ENCODE measurements around the gene N4BP2L2. TPM values are rescaled to one million over a fixed set of nuclear protein-coding genes. Genes with fewer than 3 reads are reported as not detected.

The N4BP2L2 gene
- total RNA-seq, 1 donor from 2014 or later: 153 TPM

GRCh38 chr13:32447894-32448623, 90.5 kb downstream of the N4BP2L2 start:
- Histone ChIP-seq H3K36me3 (no peaks in the 10 kb centered on the region), H3K27me3 (no peaks in the 10 kb centered on the region), H3K4me1 (peaks cover 21% of the 10 kb centered on the region), H3K4me3 (no peak overlapping the region), H3K79me2 (ENCODE audit: low read depth) (no peaks in the 10 kb centered on the region), H2AFZ (replicated peaks) (no peak overlapping the region), H3K27ac (no peak overlapping the region), H3K4me2 (peak overlapping the region; percentile 40), H3F3A (ENCODE audit: low read depth) (peaks cover 23% of the 10 kb centered on the region), H3K9me3 (ENCODE audit: low read depth) (no peaks in the 10 kb centered on the region), H4K20me1 (ENCODE audit: low read depth) (peaks cover 7% of the 10 kb centered on the region), H3K9ac (no peak overlapping the region)
- no peak overlapping the region for H3K27ac Mint-ChIP-seq
- no peaks in the 10 kb centered on the region for H3K36me3 Mint-ChIP-seq
- DNase-seq (ENCODE audit: low spot score): no peak
- no peaks in the 10 kb centered on the region for H3K27me3 Mint-ChIP-seq (ENCODE audit: insufficient read depth, low read depth)
- H3K4me3 Mint-ChIP-seq: no peak overlapping the region
- peaks cover 2% of the 10 kb centered on the region for H3K9me3 Mint-ChIP-seq
- TF ChIP-seq, protein P1, sequence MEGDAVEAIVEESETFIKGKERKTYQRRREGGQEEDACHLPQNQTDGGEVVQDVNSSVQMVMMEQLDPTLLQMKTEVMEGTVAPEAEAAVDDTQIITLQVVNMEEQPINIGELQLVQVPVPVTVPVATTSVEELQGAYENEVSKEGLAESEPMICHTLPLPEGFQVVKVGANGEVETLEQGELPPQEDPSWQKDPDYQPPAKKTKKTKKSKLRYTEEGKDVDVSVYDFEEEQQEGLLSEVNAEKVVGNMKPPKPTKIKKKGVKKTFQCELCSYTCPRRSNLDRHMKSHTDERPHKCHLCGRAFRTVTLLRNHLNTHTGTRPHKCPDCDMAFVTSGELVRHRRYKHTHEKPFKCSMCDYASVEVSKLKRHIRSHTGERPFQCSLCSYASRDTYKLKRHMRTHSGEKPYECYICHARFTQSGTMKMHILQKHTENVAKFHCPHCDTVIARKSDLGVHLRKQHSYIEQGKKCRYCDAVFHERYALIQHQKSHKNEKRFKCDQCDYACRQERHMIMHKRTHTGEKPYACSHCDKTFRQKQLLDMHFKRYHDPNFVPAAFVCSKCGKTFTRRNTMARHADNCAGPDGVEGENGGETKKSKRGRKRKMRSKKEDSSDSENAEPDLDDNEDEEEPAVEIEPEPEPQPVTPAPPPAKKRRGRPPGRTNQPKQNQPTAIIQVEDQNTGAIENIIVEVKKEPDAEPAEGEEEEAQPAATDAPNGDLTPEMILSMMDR (IDR thresholded peaks at IDR 0.05): no peak
- no peak for TF ChIP-seq EZH2 (IDR thresholded peaks at IDR 0.05)
- no peak for TF ChIP-seq EZH2phosphoT487 (IDR thresholded peaks at IDR 0.05)
- peaks cover 17% of the 10 kb centered on the region for H3K4me1 Mint-ChIP-seq

- H3K27ac Mint-ChIP-seq: no peak overlapping the region
- H2AFZ ChIP-seq (replicated peaks): no peak overlapping the region
- peaks cover 7% of the 10 kb centered on the region for H4K20me1 ChIP-seq (ENCODE audit: low read depth)
- peaks cover 2% of the 10 kb centered on the region for H3K36me3 Mint-ChIP-seq
- DNase-seq (ENCODE audit: low spot score): no peak
- no peak overlapping the region for H3K9ac ChIP-seq
- H3K27me3 ChIP-seq: no peaks in the 10 kb centered on the region
- peaks cover 2% of the 10 kb centered on the region for H3K9me3 Mint-ChIP-seq
- H3K9me3 ChIP-seq (ENCODE audit: low read depth): no peaks in the 10 kb centered on the region
- H3F3A ChIP-seq (ENCODE audit: low read depth): peaks cover 23% of the 10 kb centered on the region
- peaks cover 17% of the 10 kb centered on the region for H3K4me1 Mint-ChIP-seq
- H3K36me3 ChIP-seq: no peaks in the 10 kb centered on the region
- H3K4me2 ChIP-seq: peak overlapping the region; percentile 40
- H3K79me2 ChIP-seq (ENCODE audit: low read depth): no peaks in the 10 kb centered on the region
- H3K27me3 Mint-ChIP-seq (ENCODE audit: insufficient read depth, low read depth): no peaks in the 10 kb centered on the region
- H3K4me1 ChIP-seq: peaks cover 21% of the 10 kb centered on the region
- no peak overlapping the region for H3K27ac ChIP-seq
- TF ChIP-seq EZH2 (IDR thresholded peaks at IDR 0.05) (no peak), EZH2phosphoT487 (IDR thresholded peaks at IDR 0.05) (no peak)
- TF ChIP-seq, protein P1 (IDR thresholded peaks at IDR 0.05): no peak
- H3K4me3 ChIP-seq: no peak overlapping the region
- H3K4me3 Mint-ChIP-seq: no peak overlapping the region
These were observed 91.7 kb downstream of the N4BP2L2 start for GRCh38 chr13:32446773-32447465.

DNA sequence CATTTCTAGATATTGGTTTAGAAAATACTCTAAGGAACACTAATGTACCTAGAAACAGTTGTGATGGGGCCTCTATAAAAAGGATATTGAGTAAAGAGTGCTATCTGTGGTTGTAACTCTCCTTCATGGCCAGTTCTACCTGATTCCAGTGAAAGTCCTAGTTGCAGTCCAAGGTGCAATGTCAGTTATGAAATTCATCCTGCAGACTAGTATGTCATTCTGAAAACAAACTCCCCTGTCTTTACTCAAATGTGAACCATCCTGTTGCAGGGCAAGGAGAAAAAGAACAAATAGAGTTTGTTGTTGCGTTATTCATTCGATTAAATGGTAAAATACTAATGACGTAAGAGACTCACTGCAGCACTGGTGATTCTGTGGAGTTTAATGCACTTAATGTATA, 92.4 kb downstream of the N4BP2L2 start:
- H3K27ac Mint-ChIP-seq: no peak overlapping the region
- H3K4me2 ChIP-seq: no peak overlapping the region
- no peaks in the 10 kb centered on the region for H3K36me3 ChIP-seq
- H3K4me3 ChIP-seq: no peak overlapping the region
- H3F3A ChIP-seq (ENCODE audit: low read depth): peaks cover 23% of the 10 kb centered on the region
- no peak for TF ChIP-seq EZH2phosphoT487 (IDR thresholded peaks at IDR 0.05)
- no peak for TF ChIP-seq EZH2 (IDR thresholded peaks at IDR 0.05)
- TF ChIP-seq, protein P1 (IDR thresholded peaks at IDR 0.05): no peak
- peaks cover 17% of the 10 kb centered on the region for H3K4me1 Mint-ChIP-seq
- DNase-seq (ENCODE audit: low spot score): no peak
- H4K20me1 ChIP-seq (ENCODE audit: low read depth): peaks cover 7% of the 10 kb centered on the region
- no peak overlapping the region for H3K4me3 Mint-ChIP-seq
- H3K27me3 ChIP-seq: no peaks in the 10 kb centered on the region
- H3K36me3 Mint-ChIP-seq: peaks cover 3% of the 10 kb centered on the region
- peaks cover 21% of the 10 kb centered on the region for H3K4me1 ChIP-seq
- no peaks in the 10 kb centered on the region for H3K27me3 Mint-ChIP-seq (ENCODE audit: insufficient read depth, low read depth)
- H3K79me2 ChIP-seq (ENCODE audit: low read depth): no peaks in the 10 kb centered on the region
- H3K27ac ChIP-seq: no peak overlapping the region
- no peaks in the 10 kb centered on the region for H3K9me3 ChIP-seq (ENCODE audit: low read depth)
- H3K9me3 Mint-ChIP-seq: peaks cover 2% of the 10 kb centered on the region
- H3K9ac ChIP-seq: no peak overlapping the region
- no peak overlapping the region for H2AFZ ChIP-seq (replicated peaks)

Measured in neural progenitor cell (in vitro differentiated cells).